ENCODE measurements around the gene NEB. TPM values are rescaled to one million over a fixed set of nuclear protein-coding genes. Genes with fewer than 3 reads are reported as not detected.

NEB gene
- total RNA-seq, 1 donor from 2014 or later: 5.0 TPM

DNA sequence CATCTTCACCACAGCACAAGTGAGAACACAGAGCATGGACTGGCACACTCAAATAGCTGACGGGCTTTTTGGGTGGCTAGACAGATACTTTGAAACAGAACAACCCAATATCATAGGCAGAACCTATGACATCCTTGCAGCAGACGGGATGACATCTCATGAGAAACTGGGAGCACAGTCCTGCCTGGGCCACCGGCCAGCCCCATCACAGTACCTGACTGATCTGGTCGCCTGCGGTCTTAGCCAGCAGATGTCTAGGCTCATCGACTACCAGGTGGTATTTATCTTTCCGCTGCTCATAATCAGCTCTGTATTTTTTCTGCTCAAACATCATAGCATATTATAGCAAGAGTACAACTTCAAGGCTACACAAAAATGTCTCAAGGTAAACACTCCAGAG lies 200.3 kb downstream of the NEB start:
- Mint-ChIP-seq H3K4me1 (ENCODE audit: unreplicated experiment) (no peaks in the 10 kb centered on the region), H3K9me3 (no peaks in the 10 kb centered on the region), H3K4me3 (no peak overlapping the region), H3K36me3 (no peaks in the 10 kb centered on the region), H3K27ac (no peak overlapping the region), H3K27me3 (no peaks in the 10 kb centered on the region)
- TF ChIP-seq, protein P1, sequence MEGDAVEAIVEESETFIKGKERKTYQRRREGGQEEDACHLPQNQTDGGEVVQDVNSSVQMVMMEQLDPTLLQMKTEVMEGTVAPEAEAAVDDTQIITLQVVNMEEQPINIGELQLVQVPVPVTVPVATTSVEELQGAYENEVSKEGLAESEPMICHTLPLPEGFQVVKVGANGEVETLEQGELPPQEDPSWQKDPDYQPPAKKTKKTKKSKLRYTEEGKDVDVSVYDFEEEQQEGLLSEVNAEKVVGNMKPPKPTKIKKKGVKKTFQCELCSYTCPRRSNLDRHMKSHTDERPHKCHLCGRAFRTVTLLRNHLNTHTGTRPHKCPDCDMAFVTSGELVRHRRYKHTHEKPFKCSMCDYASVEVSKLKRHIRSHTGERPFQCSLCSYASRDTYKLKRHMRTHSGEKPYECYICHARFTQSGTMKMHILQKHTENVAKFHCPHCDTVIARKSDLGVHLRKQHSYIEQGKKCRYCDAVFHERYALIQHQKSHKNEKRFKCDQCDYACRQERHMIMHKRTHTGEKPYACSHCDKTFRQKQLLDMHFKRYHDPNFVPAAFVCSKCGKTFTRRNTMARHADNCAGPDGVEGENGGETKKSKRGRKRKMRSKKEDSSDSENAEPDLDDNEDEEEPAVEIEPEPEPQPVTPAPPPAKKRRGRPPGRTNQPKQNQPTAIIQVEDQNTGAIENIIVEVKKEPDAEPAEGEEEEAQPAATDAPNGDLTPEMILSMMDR (conservative IDR thresholded peaks at IDR 0.05): no peak
- no peak for DNase-seq (ENCODE audit: extremely low spot score, unreplicated experiment)

DNA sequence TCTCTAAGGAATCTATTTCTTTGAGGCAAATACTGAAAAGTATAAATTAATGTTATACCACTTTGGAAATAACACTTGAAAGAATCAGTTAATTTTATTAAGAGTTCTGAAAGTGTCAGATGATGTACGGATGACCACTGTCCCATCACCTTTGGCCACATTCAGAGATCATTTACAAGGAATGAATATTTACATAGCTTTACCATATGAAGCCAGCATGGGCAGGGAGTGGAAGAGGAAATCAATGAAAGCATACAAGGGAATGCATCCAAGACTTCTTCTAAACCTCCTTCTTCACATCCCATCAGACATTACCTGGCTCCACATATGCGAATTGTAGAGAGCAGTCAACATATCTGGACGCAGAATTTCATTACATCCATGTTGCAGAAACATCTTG lies 201.1 kb downstream of the NEB start:
- H3K9me3 Mint-ChIP-seq: no peaks in the 10 kb centered on the region
- TF ChIP-seq, protein P1 (conservative IDR thresholded peaks at IDR 0.05): no peak
- no peaks in the 10 kb centered on the region for H3K27me3 Mint-ChIP-seq
- H3K4me3 Mint-ChIP-seq: no peak overlapping the region
- no peak overlapping the region for H3K27ac Mint-ChIP-seq
- no peak for DNase-seq (ENCODE audit: extremely low spot score, unreplicated experiment)
- H3K4me1 Mint-ChIP-seq (ENCODE audit: unreplicated experiment): no peaks in the 10 kb centered on the region
- H3K36me3 Mint-ChIP-seq: no peaks in the 10 kb centered on the region

DNA sequence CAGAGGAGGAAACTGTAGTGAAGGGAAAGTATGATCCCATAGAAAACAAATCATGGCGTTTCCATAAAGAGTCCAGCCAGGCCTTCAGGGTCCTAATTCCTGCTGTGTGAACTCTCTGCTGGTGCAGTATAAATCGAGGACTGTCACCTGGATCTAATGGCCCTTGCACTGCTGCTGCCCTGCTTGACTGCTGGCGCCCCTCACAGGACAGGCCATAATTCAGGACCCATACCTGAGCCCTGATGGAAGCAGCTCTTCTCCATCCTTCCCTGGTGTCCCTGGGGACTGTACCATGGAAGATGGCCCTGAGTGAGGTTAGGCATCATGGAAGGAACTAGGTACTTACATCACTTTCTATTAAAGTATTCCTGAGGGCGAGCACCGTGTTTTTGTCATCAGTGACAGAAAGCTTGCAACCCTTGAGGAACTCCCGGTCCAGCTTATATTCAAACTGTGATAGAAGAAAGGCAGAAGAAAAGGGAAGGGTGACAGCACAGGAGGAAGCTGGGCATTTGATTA lies 207.6 kb downstream of the NEB start:
- no peaks in the 10 kb centered on the region for H3K27me3 Mint-ChIP-seq
- H3K4me1 Mint-ChIP-seq (ENCODE audit: unreplicated experiment): no peaks in the 10 kb centered on the region
- no peak overlapping the region for H3K27ac Mint-ChIP-seq
- H3K4me3 Mint-ChIP-seq: no peak overlapping the region
- H3K36me3 Mint-ChIP-seq: no peaks in the 10 kb centered on the region
- H3K9me3 Mint-ChIP-seq: no peaks in the 10 kb centered on the region
- DNase-seq (ENCODE audit: extremely low spot score, unreplicated experiment): no peak
- TF ChIP-seq, protein P1 (conservative IDR thresholded peaks at IDR 0.05): no peak

DNA sequence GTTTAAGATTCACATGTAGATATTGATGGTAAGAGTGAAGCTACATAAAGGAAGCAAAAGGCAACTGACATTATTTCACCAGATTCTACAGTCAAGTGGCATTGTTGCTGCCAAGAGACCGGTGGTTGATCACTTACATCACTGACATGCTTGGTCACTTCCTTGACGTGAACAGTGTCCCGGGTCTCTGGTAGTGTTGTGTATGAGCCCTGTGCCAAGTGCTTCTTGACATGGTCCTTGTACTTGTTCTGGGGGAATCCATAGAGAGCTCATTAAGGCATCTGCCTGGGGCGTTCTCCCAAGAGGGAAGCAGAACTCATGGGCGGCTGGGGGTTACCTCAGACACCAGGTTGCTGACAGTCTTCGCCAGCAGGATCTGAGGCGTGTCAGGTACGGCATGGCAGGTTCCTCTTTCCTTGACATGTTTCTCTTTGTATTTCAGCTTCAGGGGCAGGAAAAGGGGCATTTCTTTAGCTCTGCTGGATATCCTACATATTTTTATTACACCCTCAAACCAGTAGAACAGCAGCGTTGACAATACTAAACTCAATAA lies 208.4 kb downstream of the NEB start:
- no peak for DNase-seq (ENCODE audit: extremely low spot score, unreplicated experiment)
- Mint-ChIP-seq H3K4me3 (no peak overlapping the region), H3K9me3 (no peaks in the 10 kb centered on the region), H3K4me1 (ENCODE audit: unreplicated experiment) (no peaks in the 10 kb centered on the region), H3K27ac (no peak overlapping the region), H3K36me3 (no peaks in the 10 kb centered on the region), H3K27me3 (no peaks in the 10 kb centered on the region)
- TF ChIP-seq, protein P1 (conservative IDR thresholded peaks at IDR 0.05): no peak

DNA sequence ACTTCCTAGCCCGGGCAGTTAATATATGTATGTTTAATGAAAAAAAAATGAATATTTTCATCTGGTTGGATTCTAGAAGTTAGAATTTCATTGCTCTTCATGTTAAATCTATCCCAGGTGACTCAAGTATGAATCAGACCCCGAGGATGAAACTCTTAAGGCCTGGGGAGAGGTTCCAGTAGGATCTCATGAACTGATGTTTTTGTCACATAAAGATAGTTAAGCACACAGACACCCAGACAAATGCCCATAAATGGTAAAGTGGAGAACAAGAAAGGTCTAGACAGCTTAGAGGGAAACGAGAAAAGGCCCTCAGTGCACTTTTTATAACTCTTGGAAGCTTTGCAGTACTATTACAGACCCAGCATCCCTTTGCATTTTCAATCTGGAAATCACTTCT lies 210.4 kb downstream of the NEB start:
- Mint-ChIP-seq H3K4me1 (ENCODE audit: unreplicated experiment) (no peaks in the 10 kb centered on the region), H3K27ac (no peak overlapping the region), H3K27me3 (no peaks in the 10 kb centered on the region), H3K9me3 (no peaks in the 10 kb centered on the region), H3K4me3 (no peak overlapping the region), H3K36me3 (no peaks in the 10 kb centered on the region)
- no peak for DNase-seq (ENCODE audit: extremely low spot score, unreplicated experiment)
- TF ChIP-seq, protein P1 (conservative IDR thresholded peaks at IDR 0.05): no peak

DNA sequence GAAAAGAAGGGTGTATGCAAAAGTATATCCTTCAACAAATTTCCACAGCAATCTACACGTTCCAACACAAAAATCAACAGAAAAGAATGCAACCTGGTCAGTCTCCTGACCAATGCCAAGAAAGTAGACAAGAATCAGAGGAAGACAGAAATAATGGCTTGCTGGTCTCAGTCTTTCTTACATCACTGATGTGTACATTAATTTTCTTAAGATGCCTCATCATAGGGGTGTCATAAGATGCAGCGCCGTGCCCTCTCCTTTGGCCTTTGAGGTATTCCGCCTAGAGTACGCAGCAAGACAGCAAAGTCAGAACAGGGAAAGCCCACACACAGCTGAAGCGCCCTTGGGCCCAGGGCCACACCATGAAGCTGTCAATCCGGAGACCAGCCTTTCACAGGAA lies 211.7 kb downstream of the NEB start:
- DNase-seq (ENCODE audit: extremely low spot score, unreplicated experiment): no peak
- Mint-ChIP-seq H3K4me3 (no peak overlapping the region), H3K9me3 (no peaks in the 10 kb centered on the region), H3K27ac (no peak overlapping the region), H3K27me3 (no peaks in the 10 kb centered on the region), H3K36me3 (no peaks in the 10 kb centered on the region), H3K4me1 (ENCODE audit: unreplicated experiment) (no peaks in the 10 kb centered on the region)
- TF ChIP-seq, protein P1 (conservative IDR thresholded peaks at IDR 0.05): no peak

All from type B pancreatic cell (in vitro differentiated cells).